ENCODE measurements around the gene ZBTB1. TPM values are rescaled to one million over a fixed set of nuclear protein-coding genes. Genes with fewer than 3 reads are reported as not detected.

ZBTB1 gene
- total and polyA plus RNA-seq, 10 of the 15 experiments (the other 5 are each of a cell fraction or from before 2014, with no cell fraction given), result 12.3 to 127 (median 40.0) TPM

- H3K79me2 ChIP-seq (ENCODE audit: control insufficient read depth, insufficient read depth, low read length), result peaks cover 95% of the 10 kb centered on the region
- no peaks in the 10 kb centered on the region for H3K9me3 ChIP-seq (replicated peaks; ENCODE audit: control insufficient read depth, insufficient read depth, low read length)
- H3K4me2 ChIP-seq (ENCODE audit: control insufficient read depth, insufficient read depth), result peak overlapping the region; percentile 64
- H3K27me3 ChIP-seq (replicated peaks in 1 of 2; ENCODE audit: control insufficient read depth in 2 of 2, insufficient read depth in 2 of 2, low read length in 1 of 2), result no peaks in the 10 kb centered on the region
- peak overlapping the region; percentile 97 for H3K9ac ChIP-seq (ENCODE audit: control insufficient read depth, insufficient read depth, low read length)
- in situ Hi-C loops (cut with MboI) (no loop called here), intact Hi-C loops (cut with micrococcal nuclease; ENCODE audit: unreplicated experiment) (loop anchor here (2.0 to 5.0 kb wide), 4 partner anchors 36 to 168 kb away; partner anchors contain the start of genes HSPA2 and MTHFD1)
- H3K4me3 ChIP-seq, result peak overlapping the region; percentile 91
- TSS peak; percentile 52 for BruUV-seq (replicated peaks)
- DNase-seq (ENCODE audit: low read depth, low spot score) (no peak), FAIRE-seq (no peak), ATAC-seq (peak; percentile 30)
- SMC1A ChIA-PET (ENCODE audit: uncharacterized antibody, unreplicated experiment), result interaction anchor here (0.7 kb wide), 1 partner anchor 33 kb away, joined by 3 read pairs; no protein-coding TSS in a partner anchor
- RAD21 ChIA-PET (ENCODE audit: unreplicated experiment), result interaction anchor here (0.9 to 1.5 kb wide), 3 partner anchors 10 to 161 kb away, joined by 3 to 6 read pairs (median 4); no protein-coding TSS in a partner anchor
- POLR2A ChIA-PET, result interaction anchor here (1.0 to 2.3 kb wide), 5 partner anchors 38 to 270 kb away, joined by 3 to 14 read pairs (median 5); partner anchors contain the start of gene MTHFD1
- peaks cover 14% of the 10 kb centered on the region for H3K4me1 ChIP-seq (ENCODE audit: control insufficient read depth, insufficient read depth, low read length)
- peak overlapping the region; percentile 20; the same call in 1 of the 2 replicates for H2AFZ ChIP-seq (ENCODE audit: control insufficient read depth, low read depth, low read length)
- WGBS (ENCODE audit: insufficient coverage, insufficient replicate concordance, low lambda C conversion rate, missing lambda C conversion rate), result 2% methylated on average over 60 of the region's 68 CpGs
- CTCF ChIA-PET, result interaction anchor here (0.6 kb wide), 1 partner anchor 75 kb away, joined by 3 read pairs; no protein-coding TSS in a partner anchor
- no peaks in the 10 kb centered on the region; the same call in 1 of the 2 replicates for H4K20me1 ChIP-seq (ENCODE audit: control insufficient read depth, insufficient read depth)
- no peaks in the 10 kb centered on the region for H3K36me3 ChIP-seq (ENCODE audit: control insufficient read depth in 2 of 2, insufficient read depth in 2 of 2, low read length in 1 of 2)
- peak overlapping the region; percentile 98 for H3K27ac ChIP-seq (ENCODE audit: control insufficient read depth, insufficient read depth)
- TF ChIP-seq NFXL1 (IDR thresholded peaks at IDR 0.05; ENCODE audit: borderline replicate concordance) (peak; percentile 86; the same call in 1 of the 2 replicates), SPI1 (IDR thresholded peaks at IDR 0.05; ENCODE audit: borderline replicate concordance, insufficient read depth, low read depth, low read length) (peak; percentile 62; the same call in 1 of the 2 replicates), ZNF207 (IDR thresholded peaks at IDR 0.05; ENCODE audit: borderline replicate concordance) (peak; percentile 32; the same call in 1 of the 2 replicates), SMAD1 (IDR thresholded peaks at IDR 0.05; ENCODE audit: low read depth, partially characterized antibody) (no peak), NKRF (conservative IDR thresholded peaks at IDR 0.05) (peak; percentile 71), PKNOX1 (IDR thresholded peaks at IDR 0.05) (peak; percentile 98), STAT1 (conservative IDR thresholded peaks at IDR 0.05) (peak; percentile 20; the same call in 1 of the 2 replicates), IKZF2 (IDR thresholded peaks at IDR 0.05) (peak; percentile 52 to 54; a peak in 3 of 4 replicates), HSF1 (IDR thresholded peaks at IDR 0.05; ENCODE audit: low read depth, low read length) (no peak), JUND (IDR thresholded peaks at IDR 0.05; ENCODE audit: low read depth, low read length) (no peak), SKIL (IDR thresholded peaks at IDR 0.05; ENCODE audit: low read depth, poor library complexity, severe bottlenecking) (peak; percentile 19), NR2C1 (IDR thresholded peaks at IDR 0.05) (0 out of 2 replicates have a peak, but pooled peaks have one; percentile 10), ZNF217 (IDR thresholded peaks at IDR 0.05) (0 out of 2 replicates have a peak, but pooled peaks have one; percentile 72), ZNF384 (IDR thresholded peaks at IDR 0.05; ENCODE audit: borderline replicate concordance, low read depth, low read length) (peak; percentile 76; the same call in 1 of the 2 replicates)
Observed at GRCh38 chr14:64504897-64505794, 576 bp downstream of the ZBTB1 start.

All from GM12878 (cell line).